ENCODE measurements around the gene DEPDC7. TPM values are rescaled to one million over a fixed set of nuclear protein-coding genes. Genes with fewer than 3 reads are reported as not detected.

DEPDC7 gene
- total RNA-seq, 1 experiment from 2014 or later = 4.4 TPM

DNA sequence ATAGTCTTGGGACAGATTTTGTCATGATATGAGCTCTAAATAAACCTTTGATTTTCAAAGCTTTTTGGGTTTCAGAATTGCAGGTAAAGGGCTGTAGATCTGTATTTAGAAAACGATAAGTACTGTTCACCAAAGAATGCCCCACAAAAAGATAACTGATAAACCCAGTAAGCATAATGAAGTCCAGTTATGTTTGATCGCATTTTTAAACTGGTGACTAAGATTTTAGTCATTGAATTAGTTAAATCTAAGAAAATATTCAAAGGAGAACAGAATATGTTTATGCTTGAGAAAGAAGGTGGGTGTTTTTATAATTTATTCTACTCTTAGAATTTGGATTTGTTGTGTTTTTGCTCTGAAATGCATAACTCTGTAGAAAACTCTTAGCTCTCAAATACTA is 11.6 kb downstream of the DEPDC7 start:
- Histone ChIP-seq H4K91ac (ENCODE audit: insufficient read length, low read depth, low read length) (no peak overlapping the region), H2BK120ac (ENCODE audit: low read depth, low read length, poor library complexity, severe bottlenecking) (no peak overlapping the region), H3K23ac (ENCODE audit: insufficient read length, low read depth, low read length) (no peak overlapping the region), H3K9ac (ENCODE audit: extremely low read depth, insufficient read length, low read length) (no peak overlapping the region), H3K4ac (ENCODE audit: low read depth, low read length) (no peak overlapping the region), H3T11ph (ENCODE audit: low read length) (no peak overlapping the region), H4K5ac (ENCODE audit: insufficient read length, low read depth, low read length) (no peak overlapping the region), H3K56ac (ENCODE audit: insufficient read length, low read depth, low read length) (no peak overlapping the region), H3K79me1 (ENCODE audit: insufficient read depth, low read depth, low read length, poor library complexity, severe bottlenecking) (no peaks in the 10 kb centered on the region), H4K20me1 (ENCODE audit: control insufficient read depth, insufficient read depth, insufficient read length) (no peaks in the 10 kb centered on the region), H2AFZ (ENCODE audit: low read length) (no peak overlapping the region), H3K27me3 (ENCODE audit: insufficient read depth, low read length) (no peaks in the 10 kb centered on the region), H4K8ac (replicated peaks; ENCODE audit: insufficient read length, low read depth, low read length) (no peak overlapping the region), H3K79me2 (ENCODE audit: insufficient read depth, low read length) (no peaks in the 10 kb centered on the region), H3K4me1 (ENCODE audit: insufficient read depth, low read length) (no peaks in the 10 kb centered on the region), H2BK15ac (ENCODE audit: low read depth, low read length) (no peak overlapping the region), H3K4me2 (ENCODE audit: insufficient read depth, insufficient read length, low read length) (no peak overlapping the region), H3K23me2 (ENCODE audit: insufficient read length, low read depth, low read length, poor library complexity, severe bottlenecking) (no peaks in the 10 kb centered on the region), H3K9me3 (ENCODE audit: control insufficient read depth, low read depth, low read length) (no peaks in the 10 kb centered on the region), H2BK5ac (ENCODE audit: insufficient read length, low read length) (no peak overlapping the region), H2BK20ac (ENCODE audit: low read depth, low read length, poor library complexity, severe bottlenecking) (no peak overlapping the region), H3K18ac (ENCODE audit: insufficient read length, low read depth, low read length) (no peak overlapping the region), H3K27ac (ENCODE audit: insufficient read length, low read depth, low read length) (no peak overlapping the region), H2BK12ac (ENCODE audit: insufficient read length, low read depth, low read length) (no peak overlapping the region), H3K14ac (ENCODE audit: insufficient read depth, low read length) (no peak overlapping the region), H2AK5ac (ENCODE audit: insufficient read length, low read length) (no peak overlapping the region)
- Mint-ChIP-seq H3K4me3 (no peak overlapping the region), H3K27me3 (ENCODE audit: low read depth) (no peaks in the 10 kb centered on the region), H3K27ac (no peak overlapping the region), H3K36me3 (ENCODE audit: insufficient read depth in 1 of 3, low read depth in 3 of 3) (peaks cover 0 to 2% (median 0%) of the 10 kb centered on the region in 3 experiments; a peak in 1 of 7 replicates), H3K9me3 (no peaks in the 10 kb centered on the region), H3K4me1 (peaks cover 9 to 13% of the 10 kb centered on the region in 2 experiments; a peak in 3 of 4 replicates)
- TF ChIP-seq CTCF (conservative IDR thresholded peaks at IDR 0.05) = no peak
- WGBS (ENCODE audit: extremely low coverage, insufficient read length, low lambda C conversion rate) = no CpG with 5 or more reads among the region's 2 CpGs
- no peak for DNase-seq

Measured in H9 (cell line).